NCI-H2196 (cell line): ENCODE data around the gene BCAS4.
"Not testable (repeated sequence)": the region's sequence is repeated elsewhere in the genome, so short reads cannot be mapped to it uniquely, and the experiment has no call there.

Source experiments
- DNase-seq: peaks from one replicate; lab custom pipeline; 2025; ENCODE audit not compliant: unreplicated experiment; lab: John Stamatoyannopoulos, UW

The BCAS4 gene

DNA sequence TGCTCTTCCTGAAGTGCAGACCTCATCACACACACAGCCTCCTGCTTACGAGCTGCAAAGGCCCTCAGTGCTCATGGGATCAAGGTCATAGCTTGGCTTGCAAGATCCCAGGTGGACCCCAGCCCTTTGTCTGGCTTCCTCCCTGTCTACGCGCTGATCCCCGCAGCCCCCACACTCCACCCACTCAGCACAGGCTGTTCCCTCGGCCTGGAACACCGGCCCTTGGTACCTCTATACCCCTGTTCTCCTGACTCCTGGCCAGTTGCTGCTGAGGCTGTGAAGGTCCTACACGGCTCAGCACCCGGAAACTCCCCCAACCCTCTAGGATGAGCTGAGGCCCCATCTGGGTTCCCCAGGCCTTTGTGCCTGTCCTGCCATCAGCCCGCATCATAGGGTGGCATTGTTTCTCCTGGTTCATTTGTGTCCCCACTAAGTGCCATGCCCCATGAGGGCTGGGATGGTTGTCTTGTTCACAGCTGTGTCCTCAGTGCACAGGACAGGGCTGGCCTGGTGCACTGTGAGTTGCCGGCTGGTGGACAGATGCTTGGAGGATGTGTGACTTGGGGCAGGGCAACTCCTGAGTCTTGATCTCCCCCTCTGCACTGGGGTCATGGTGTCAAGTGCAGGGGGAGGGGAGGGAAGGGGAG is 79.4 kb downstream of the BCAS4 start:
- DNase-seq: no peak

DNA sequence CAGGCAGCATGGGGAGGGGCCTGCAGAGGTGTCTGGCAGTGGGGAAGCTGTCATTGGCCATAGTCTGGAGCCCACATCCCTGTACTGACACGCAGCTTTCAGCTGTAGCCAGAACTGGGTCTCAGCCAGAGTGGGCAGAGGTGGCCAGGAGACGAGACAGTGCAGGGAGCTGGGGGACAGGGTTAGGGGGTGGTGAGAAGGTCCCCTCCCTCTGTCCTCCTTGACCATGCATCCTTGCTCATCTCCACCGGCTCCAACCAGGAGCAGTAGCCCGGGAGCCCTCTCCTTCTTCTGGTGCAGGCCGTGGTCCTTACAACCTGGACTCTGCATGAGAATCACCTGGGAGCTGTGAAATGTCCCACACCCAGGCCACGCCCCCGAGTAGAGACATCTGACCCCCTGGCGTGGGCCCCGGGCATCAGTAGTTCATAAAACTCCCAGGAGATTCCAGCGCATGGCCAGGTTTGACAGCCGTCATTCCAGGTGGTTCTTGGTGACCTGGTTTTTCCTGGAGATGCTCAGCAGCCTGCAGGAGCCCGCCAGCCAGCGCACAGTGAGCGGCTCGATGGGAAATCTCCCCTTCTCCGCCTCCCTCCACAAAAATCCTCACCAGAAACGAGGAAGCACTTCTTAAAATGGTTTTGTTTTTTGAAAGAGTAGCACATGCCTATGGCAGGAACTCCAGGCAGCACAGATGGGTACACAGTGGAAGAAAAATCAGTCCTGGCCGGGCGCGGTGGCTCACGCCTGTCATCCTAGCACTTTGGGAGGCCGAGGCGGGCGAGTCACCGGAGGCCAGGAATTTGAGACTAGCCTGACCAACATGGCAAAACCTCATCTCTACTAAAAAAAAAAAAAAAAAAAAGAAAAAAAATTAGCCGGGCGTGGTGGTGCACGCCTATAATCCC is 80.2 kb downstream of the BCAS4 start:
- DNase-seq: no peak

DNA sequence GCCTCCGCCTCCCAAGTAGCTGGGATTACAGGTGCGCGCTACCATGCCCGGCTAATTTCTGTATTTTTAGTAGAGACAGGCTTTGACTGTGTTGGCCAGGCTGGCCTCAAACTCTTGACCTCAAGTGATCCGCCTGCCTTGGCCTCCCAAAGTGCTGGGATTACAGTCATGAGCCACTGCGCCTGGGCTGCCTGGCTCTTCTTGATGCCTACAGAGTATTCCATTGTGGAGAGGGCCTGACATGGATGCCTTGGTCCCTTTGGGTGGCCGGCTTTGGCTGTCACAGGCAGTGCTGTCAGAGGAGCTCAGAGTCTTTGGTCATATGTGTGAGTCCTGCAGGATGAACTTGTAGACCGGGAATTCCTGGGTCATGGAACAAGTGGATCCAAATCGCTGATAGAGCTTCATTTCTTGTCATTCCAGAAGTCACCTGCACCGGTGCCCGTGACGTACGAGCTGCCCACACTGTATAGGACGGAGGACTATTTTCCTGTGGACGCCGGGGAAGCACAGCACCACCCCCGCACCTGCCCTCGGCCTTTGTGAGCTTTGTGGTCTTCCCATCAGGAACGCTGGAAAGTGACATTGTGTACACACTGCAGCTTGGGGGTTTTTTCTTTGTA is 81.3 kb downstream of the BCAS4 start:
- no peak for DNase-seq

DNA sequence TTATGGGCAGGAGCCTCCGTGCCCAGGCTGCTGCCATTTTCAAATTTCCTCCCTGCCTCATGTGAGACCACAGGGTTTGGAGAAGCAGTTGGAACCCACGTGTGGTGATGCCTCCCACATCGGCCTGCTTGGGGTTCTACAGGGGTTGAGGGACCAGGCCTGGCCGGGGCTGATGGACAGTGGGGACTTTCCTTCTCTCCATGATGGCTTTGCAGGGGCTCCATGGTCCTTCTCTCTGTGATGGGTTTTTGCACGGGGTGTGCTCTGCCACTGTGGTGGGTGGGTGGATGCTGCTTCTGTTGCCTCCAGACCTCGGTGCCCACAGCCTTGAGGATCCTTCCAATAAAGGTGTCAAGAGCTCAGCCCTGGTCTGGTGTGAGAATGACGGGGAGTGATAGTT is 82.0 kb downstream of the BCAS4 start:
- DNase-seq: no peak

DNA sequence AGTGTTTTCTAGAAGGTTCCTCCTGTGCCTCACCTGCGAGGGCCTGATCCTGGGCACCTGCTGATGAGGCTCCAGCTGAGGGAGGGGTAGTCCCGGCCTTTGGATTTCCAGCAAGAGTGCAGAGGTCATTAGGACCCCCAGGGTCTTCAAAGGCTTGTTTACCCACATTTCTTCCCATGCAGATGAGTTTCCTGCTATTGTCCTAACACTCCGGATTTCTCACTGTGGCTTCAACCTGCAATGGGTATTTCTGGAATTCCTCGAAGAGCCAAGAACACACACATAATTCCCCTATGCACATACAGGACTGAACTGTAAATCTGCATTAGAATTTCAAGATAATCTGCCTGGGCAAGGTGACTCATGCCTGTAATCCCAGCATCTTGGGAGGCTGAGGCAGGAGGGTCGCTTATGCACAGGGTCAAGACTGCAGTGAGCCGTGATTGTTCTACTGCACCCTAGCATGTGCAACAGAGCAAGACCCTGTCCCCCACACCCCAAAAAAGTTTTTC is 82.4 kb downstream of the BCAS4 start:
- DNase-seq: no peak

DNA sequence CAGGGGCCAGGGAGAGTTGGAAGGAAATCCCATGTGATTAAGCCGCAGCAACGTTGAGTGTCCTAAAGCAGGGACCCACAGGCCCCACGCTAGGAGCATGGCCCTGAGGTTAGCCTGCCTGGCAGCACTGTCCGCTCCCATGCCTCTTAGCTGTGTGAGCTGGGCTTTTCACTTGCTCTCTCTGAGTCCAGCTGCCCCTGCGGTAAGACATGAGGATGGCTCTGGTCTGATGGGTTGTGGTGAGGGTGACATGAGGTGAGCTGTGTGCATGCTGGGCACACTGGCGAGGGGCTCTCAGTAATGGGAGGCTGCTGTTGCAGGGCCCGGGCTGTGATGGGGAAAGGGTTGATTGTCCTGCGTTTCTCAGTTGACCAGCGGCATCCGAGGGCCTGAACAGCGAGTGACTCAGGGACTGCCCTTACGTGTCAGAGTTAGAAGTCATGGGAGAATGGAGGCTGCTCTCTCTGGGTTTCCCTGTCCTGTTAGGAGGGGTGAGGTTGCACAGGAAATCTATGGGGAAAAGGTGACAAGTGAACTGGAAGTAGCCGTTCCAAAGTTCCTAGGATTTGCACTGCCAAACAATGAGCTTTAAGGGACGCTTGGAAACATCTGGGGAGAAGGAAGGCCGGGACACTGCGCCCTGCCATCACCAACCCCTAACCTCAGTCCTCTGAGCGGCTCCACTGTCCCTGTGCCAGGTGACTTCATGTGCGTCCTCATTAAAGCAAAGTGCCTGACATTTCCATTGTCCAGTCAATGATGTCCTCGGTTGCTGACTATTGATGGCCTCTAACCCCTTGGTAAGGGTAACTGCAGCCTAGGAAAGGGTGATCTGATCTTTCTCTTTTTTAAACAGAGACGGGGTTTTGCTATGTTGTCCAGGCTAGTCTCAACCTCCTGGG is 85.0 kb downstream of the BCAS4 start:
- DNase-seq: no peak

DNA sequence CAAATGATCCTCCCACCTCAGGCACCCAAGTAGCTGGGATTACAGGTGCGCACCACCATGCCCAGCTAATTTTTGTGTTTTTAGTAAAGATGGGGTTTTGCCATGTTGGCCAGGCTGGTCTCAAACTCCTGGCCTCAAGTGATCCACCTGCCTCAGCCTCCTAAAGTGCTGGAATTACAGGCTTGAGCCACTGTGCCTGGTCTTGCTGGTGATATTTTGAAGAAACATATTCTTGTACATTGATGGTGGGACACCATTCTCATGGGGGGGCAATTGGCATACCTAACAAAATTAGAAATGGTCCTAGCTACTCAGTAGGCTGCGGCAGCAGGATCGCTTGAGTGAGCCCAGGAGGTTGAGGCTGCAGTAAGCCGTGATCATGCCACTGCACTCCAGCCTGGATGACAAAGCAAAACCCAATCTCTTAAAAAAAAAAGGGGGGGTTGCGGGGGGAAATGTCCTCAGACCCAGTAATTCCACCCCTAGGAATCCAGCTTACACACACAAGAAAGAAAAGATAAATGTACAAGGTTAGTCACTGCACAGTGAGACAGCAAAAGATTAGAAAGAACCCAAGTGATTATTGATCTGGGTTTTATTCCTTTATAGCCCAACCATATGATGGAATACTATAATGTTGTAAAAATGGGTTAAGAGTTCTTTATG is 87.0 kb downstream of the BCAS4 start:
- not testable (repeated sequence) for DNase-seq

DNA sequence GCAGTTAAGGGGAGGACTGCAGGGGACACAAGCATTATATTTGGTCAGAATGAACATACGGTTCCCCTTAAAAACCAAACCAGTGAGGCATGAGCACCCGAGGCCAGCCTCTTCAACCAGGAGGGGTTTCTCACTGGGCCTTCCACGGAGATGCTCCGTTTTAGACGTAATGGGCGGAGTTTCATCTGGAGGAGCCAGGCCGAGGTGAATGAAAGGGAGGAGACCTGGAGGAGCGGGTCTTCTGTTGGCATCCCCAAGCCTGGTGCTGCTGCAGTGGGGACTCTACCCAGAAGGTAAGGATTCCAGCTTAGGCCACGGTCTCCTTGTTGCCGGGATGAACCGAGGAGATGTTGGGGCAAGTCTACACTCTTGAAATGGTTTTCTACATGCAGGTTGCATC is 89.0 kb downstream of the BCAS4 start:
- no peak for DNase-seq

DNA sequence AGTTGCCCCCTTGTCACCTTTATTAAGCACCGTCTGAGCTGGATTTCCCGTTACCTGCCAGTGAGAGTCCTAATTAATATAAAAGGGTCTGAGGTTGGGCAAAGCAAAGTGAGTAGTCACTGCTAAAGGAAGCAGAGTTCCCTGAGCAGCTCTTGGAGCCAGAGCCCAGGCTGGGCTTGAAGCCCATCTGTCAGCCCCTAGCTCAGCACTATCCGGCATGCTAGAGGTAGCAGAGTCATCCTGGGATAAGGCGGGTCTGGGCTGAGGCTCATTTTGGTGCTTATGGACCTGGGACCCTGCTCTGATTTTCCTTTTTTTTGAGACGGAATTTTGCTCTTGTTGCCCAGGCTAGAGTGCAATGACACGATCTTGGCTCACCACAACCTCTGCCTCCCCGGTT is 90.2 kb downstream of the BCAS4 start:
- no peak for DNase-seq

DNA sequence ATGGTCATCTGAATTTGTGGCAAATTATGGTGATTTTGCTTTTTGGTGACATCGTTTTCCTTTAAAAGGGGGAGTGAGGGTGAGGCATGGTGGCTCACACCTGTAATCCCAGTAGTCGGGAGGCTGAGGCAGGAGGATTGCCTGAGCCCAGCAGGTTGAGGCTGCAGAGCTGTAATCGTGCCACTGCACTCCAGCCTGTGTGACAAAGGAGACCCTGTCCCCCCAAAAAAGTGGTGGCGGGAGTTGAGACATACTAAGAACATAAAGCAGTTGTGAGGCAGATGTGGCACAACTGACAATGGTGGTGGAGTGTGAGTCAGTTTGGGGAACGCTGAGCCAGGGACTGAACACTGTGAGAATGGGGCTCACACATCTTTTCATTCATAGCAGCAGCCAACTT is 90.9 kb downstream of the BCAS4 start:
- DNase-seq: no peak

DNA sequence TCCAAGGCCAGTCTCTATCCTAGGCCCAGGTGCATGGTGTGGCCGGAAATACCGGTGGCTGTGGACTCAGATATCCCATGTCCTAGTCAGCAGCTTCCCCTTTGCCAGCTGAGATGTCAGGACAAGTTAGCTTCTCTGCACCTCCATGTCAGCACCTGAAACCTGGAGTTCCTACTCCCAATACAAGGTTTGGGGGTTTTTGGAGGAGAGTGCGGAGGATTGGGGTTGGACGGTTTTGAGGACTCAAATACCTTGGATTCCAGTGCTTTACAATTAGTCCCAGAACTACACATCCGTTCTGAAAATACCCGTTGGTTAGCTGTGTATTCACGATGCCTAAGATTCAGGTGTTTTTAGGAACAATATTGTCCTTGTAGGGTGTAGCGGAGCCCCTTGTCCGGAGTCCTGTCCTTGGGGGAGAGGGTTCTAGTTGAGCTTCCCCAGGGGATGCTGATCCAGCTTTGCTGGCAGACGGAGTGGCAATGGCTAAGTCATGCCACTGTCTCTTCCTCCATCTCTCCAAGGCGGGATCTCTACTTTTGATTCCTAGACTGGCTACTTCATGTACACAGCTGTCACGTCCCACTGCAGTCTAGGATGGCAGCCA is 91.4 kb downstream of the BCAS4 start:
- DNase-seq: no peak

DNA sequence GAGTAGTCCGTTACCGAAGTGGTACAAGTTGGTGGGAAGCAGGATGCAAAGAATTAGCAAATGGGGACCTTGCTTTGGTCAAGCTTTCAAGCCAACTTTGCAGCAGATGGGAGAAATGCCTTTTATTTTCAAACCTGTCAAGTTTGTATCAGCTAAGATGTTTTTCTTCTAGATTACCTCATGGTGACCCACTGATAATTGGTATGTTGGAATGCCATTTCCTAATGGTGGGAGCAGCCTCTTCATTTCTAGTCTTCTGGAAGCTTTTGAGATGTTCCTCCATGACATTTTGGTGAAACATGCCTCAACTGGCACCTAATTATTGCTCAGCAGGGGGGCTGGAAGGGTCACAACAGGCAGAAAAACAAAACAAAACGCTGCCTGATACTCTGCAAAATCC is 92.7 kb downstream of the BCAS4 start:
- no peak for DNase-seq

DNA sequence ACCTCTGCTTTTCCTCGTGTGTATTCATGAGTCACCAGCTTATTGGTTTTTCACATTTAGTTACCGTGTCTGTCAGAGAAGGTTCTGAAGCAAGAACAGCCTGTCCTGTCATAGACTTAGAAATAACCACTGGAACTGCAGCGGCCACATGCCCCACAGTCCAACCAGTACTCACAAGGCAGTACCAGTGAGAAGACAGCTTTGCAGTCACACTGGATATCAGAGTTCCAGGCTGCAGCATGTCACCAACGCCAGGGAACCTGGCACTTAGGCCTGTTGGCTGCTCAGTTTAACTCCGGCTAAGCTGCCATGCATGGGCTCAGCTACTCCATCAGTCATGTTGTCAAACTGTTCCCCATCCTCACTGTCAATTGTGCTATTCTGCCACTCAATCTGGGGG is 96.3 kb downstream of the BCAS4 start:
- DNase-seq: no peak

DNA sequence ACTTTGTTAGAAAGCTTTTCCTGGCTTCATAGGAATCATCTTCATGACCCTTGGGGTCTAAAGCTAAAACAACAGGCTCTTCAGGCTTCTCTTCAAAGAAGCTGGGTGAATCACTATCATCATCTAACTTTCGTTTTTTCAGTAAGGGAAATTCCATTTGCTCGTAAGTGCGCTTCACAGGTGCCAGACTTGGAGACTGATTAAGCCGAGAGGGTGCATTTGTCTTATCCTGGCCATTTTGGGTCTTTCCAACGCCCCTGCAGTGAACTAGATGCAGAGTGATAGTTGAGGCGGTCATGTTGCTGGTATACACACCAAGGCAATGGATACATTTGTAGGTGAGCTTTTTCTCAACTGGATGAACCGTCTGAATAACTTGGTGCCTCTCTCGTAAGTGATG is 97.5 kb downstream of the BCAS4 start:
- DNase-seq: no peak

DNA sequence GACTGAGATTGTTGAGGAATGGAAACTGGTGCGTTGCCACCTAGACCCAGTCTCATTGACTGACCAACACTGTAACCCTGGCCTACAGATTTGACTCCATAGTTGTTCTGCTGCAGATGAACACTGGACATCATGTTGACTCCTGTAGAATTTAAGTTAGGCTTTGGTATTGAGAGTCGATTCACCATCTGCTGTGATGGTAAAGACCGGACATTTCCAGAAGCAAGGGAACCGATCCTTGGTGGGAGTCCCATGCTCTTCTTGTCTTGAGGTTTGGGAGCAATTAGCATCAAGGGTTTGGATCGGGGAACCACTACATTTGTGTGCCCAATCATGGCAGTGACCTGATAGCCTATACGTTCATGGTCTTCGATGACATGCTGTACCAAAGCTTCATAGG is 98.8 kb downstream of the BCAS4 start:
- DNase-seq: no peak

DNA sequence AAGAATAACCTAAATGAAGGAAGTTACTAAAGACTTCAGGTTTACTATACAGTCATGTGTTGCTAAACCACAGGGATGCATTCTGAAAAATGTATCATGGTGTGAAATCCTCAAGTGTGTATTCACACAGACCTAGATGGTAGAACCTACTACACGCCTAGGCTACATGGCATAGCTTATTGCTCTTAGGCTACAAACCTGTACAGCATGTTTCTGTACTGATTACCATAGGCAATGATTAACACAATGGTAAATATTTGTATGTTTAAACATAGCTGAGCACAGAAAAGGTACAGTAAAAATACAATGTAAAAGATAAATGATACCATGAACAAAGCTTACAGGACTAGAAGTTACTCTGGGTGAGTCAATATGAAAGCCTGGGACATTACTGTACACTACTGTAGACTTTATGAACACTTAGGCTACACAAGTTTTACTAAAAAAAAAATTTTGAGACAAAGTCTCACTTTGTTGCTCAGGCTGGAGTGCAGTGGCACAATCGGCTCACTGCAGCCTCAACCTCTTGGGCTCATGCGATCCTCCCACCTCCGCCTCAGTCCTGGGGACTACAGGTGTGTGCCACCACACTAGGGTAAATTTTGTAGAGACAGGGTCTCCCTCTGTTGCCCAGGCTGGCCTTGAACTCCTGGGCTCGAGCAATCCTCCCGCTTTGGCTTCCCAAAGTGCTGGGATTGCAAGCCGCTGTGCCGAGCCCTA is 100.4 kb downstream of the BCAS4 start:
- DNase-seq: no peak

DNA sequence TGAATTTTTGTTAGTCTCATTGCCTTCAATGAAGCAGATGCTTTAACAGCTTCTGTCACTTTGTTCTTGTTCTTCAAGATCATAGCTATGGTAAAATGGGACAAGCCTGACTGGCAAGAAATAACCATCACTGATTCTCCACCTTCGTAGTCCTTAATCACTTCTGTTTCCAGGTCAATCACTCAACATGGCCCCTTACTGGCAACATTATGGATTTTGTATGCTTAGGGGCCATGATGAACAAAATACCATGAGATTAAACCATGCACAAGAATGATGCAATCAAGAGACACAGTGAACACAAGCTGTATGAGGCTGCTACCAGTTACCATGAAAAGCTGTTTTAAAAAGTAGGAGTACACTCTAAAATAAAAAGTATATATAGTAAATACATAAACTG is 103.6 kb downstream of the BCAS4 start:
- DNase-seq: no peak

DNA sequence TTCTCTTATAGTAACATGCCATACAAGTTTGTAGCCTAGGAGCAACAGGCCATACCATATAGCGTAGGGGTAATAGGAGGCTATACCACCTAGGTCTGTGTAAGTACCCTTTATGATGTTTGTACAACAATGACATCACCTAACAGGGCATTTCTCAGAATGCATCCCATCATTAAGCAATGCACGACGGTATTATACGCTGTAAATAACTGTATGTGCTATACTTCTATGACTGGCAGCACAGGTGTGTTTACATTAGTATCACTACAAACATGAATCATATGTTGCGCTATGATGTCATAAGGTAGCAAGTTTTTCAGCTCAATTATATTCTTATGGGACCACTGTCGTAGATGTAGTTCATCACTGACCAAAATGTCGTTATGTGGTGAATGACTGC is 105.4 kb downstream of the BCAS4 start:
- no peak for DNase-seq

DNA sequence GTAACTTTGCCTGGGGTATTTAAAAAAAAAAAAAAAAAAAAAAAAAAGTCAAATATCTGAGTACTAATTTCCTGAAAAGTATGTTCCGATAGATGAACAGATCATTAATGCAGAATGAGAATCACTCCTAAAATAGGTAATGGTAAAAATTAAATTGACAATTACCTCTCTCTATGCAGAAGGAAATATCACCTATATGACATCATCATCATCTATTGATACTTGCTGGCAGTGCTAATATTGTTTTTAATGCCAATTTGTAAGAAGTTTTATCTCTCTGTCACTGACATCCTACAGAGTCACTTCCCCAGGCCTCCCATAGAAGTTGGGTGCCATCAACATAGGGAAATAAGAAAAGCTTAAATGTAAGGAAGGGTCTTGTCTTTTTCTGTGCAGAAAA is 106.4 kb downstream of the BCAS4 start:
- no peak for DNase-seq
